PFSK-1 (cell line): ENCODE results near the gene CD22.

Experiments used
- POLR2AphosphoS5 ChIP-seq: IDR thresholded peaks from 2 replicates; pipeline ENCODE4 v1.6.1; 2012; ENCODE audit warnings: low read depth, mild to moderate bottlenecking, control low read depth, low read length, moderate library complexity
- REST ChIP-seq, 2 experiments: IDR thresholded peaks; 2 replicates each; pipeline versions ENCODE4 v1.6.1 to v1.8.0; 2011 to 2012; ENCODE audit warnings: low read depth in 2 of 2, low read length in 2 of 2, control low read depth in 1 of 2, inconsistent platforms in 1 of 2, mild to moderate bottlenecking in 1 of 2, moderate library complexity in 1 of 2; ENCODE audit not compliant: insufficient read depth in 1 of 2
- TAF1 ChIP-seq: IDR thresholded peaks from 2 replicates; pipeline ENCODE4 v1.6.1; 2012; ENCODE audit warnings: low read length, control low read depth, borderline replicate concordance; ENCODE audit not compliant: insufficient read depth

GRCh38 chr19:35395382-35396199 is 66.6 kb downstream of the CD22 start:
- TF ChIP-seq POLR2AphosphoS5 = no peak
- TF ChIP-seq TAF1 = no peak
- TF ChIP-seq REST (IDR thresholded peaks at IDR 0.05; ENCODE audit: insufficient read depth in 1 of 2, low read depth in 2 of 2, low read length in 2 of 2) = no peak
